CD14-positive monocyte (primary cell): Measurements from ENCODE around the gene ITGAV. TPM values are rescaled to one million over a fixed set of nuclear protein-coding genes. Genes with fewer than 3 reads are reported as not detected.

ENCODE experiments used
- DNase-seq, 3 donors: peaks; one replicate each; pipeline ENCODE4 v3.0.0-alpha.2; 2011 to 2022
- H2AFZ ChIP-seq: 2 replicates; pipeline ENCODE4 v1.6.0; 2012; ENCODE audit warnings: mild to moderate bottlenecking, low read depth, low read length, inconsistent platforms; ENCODE audit not compliant: insufficient read depth, poor library complexity, severe bottlenecking
- H3K27ac ChIP-seq, 2 donors: 1 replicate in 1 of 2; 2 replicates in 1 of 2; pipeline ENCODE4 v1.5.1; 2012 to 2013; ENCODE audit warnings: low read length in 2 of 2, control low read depth in 1 of 2, inconsistent platforms in 1 of 2, low read depth in 1 of 2, mild to moderate bottlenecking in 1 of 2
- H3K27me3 ChIP-seq, 2 donors: one replicate each; pipeline versions ENCODE4 v1.6.0 to v1.6.1; 2011 to 2013; ENCODE audit warnings: low read length in 2 of 2; ENCODE audit not compliant: control insufficient read depth in 2 of 2, insufficient read depth in 2 of 2
- H3K36me3 ChIP-seq, 2 donors: replicated peaks in 1 of 2; 1 replicate in 1 of 2; 2 replicates in 1 of 2; pipeline versions ENCODE4 v1.5.1 to v1.6.1; 2012 to 2013; ENCODE audit warnings: low read length in 2 of 2, control low read depth in 1 of 2, inconsistent platforms in 1 of 2, mild to moderate bottlenecking in 1 of 2; ENCODE audit not compliant: insufficient read depth in 2 of 2, control insufficient read depth in 1 of 2
- H3K4me1 ChIP-seq, 2 donors: 1 replicate in 1 of 2; 2 replicates in 1 of 2; pipeline versions ENCODE4 v1.5.1 to v1.6.1; 2012 to 2013; ENCODE audit warnings: low read length in 2 of 2, control low read depth in 1 of 2, inconsistent platforms in 1 of 2, mild to moderate bottlenecking in 1 of 2, moderate library complexity in 1 of 2; ENCODE audit not compliant: insufficient read depth in 2 of 2, control insufficient read depth in 1 of 2
- H3K4me2 ChIP-seq: replicated peaks from 2 replicates; pipeline ENCODE3; 2012; ENCODE audit warnings: low read length, moderate library complexity, mild to moderate bottlenecking; ENCODE audit not compliant: poor library complexity, severe bottlenecking; ENCODE audit errors: extremely low read depth
- H3K4me3 ChIP-seq, 3 experiments: fragments of 200-600 bp in 1 of 3; sonication (generic) in 1 of 3; replicated peaks in 1 of 3; 1 replicate in 2 of 3; 2 replicates in 1 of 3; pipeline ENCODE4 v1.5.1; 2011 to 2013; ENCODE audit warnings: low read length in 3 of 3, mild to moderate bottlenecking in 3 of 3, control low read depth in 2 of 3, low read depth in 2 of 3, inconsistent platforms in 1 of 3, moderate library complexity in 1 of 3
- H3K79me2 ChIP-seq: 2 replicates; pipeline ENCODE4 v1.6.0; 2012; ENCODE audit warnings: mild to moderate bottlenecking, control low read depth, inconsistent platforms, low read length, moderate library complexity; ENCODE audit not compliant: insufficient read depth
- H3K9ac ChIP-seq: 2 replicates; pipeline ENCODE4 v1.6.0; 2017; ENCODE audit warnings: low read length, mild to moderate bottlenecking; ENCODE audit not compliant: insufficient read depth, poor library complexity, severe bottlenecking
- H3K9me3 ChIP-seq, 2 donors: replicated peaks in 1 of 2; 1 replicate in 1 of 2; 2 replicates in 1 of 2; pipeline versions ENCODE4 v1.5.1 to v1.6.1; 2012 to 2013; ENCODE audit warnings: low read length in 2 of 2, control low read depth in 1 of 2; ENCODE audit not compliant: control insufficient read depth in 1 of 2, insufficient read depth in 1 of 2
- H4K20me1 ChIP-seq: 2 replicates; pipeline ENCODE4 v1.6.0; 2012; ENCODE audit warnings: mild to moderate bottlenecking, low read length, control low read depth, moderate library complexity; ENCODE audit not compliant: insufficient read depth
- H3K27ac Mint-ChIP-seq, 7 donors: one replicate each; pipeline ENCODE4 v1.8.0; 2020; ENCODE audit warnings: mild to moderate bottlenecking in 7 of 7, mixed read lengths in 7 of 7, moderate library complexity in 6 of 7, inconsistent platforms in 2 of 7
- H3K27me3 Mint-ChIP-seq, 3 donors: one replicate each; pipeline ENCODE4 v1.8.0; 2021 to 2022; ENCODE audit warnings: low read depth in 3 of 3, mild to moderate bottlenecking in 3 of 3, mixed read lengths in 3 of 3, moderate library complexity in 3 of 3, inconsistent platforms in 1 of 3
- H3K36me3 Mint-ChIP-seq, 2 donors: one replicate each; pipeline ENCODE4 v1.8.0; 2020; ENCODE audit warnings: mixed read lengths in 2 of 2, inconsistent platforms in 1 of 2, mild to moderate bottlenecking in 1 of 2
- H3K4me1 Mint-ChIP-seq: one replicate; pipeline ENCODE4 v1.8.0; 2020; ENCODE audit warnings: mild to moderate bottlenecking, mixed read lengths
- H3K4me3 Mint-ChIP-seq, 2 donors: one replicate each; pipeline ENCODE4 v1.8.0; 2020; ENCODE audit warnings: mild to moderate bottlenecking in 2 of 2, mixed read lengths in 2 of 2, moderate library complexity in 1 of 2
- H3K9me3 Mint-ChIP-seq, 7 donors: one replicate each; pipeline ENCODE4 v1.8.0; 2020 to 2022; ENCODE audit warnings: mixed read lengths in 7 of 7, mild to moderate bottlenecking in 6 of 7, moderate library complexity in 6 of 7, inconsistent platforms in 2 of 7
- CTCF ChIP-seq: fragments of 200-600 bp; IDR thresholded peaks from one replicate; pipeline ENCODE4 v1.8.0; 2022; ENCODE audit warnings: antibody characterized with exemption, mild to moderate bottlenecking
- WGBS: methylation state at CpG from one replicate; pipeline ENCODE4 v1.1.5; 2013; ENCODE audit warnings: missing lambda C conversion rate; ENCODE audit not compliant: insufficient coverage; 5-methylcytosine and 5-hydroxymethylcytosine counted together
- intact Hi-C, 2 donors: fragments of 100-400 bp; cut with micrococcal nuclease; formaldehyde crosslinking; loops; one replicate each; pipeline versions ENCODE4 v1.15.0 to v1.15.1; 2023
- polyA plus RNA-seq, 3 donors: library from polyadenylated mRNA; depleted of rRNA in 1 of 3; unstranded in 2 of 3; stranded (reverse) in 1 of 3; fragments of 300-500 nt in 2 of 3; fragments of >200 nt in 1 of 3; fragmentation: Illumina TruSeq in 2 of 3; gene quantifications; 1 replicate in 2 of 3; 2 replicates in 1 of 3; pipeline ENCODE4 v1.2.3, GENCODE V29; 2012 to 2021

The ITGAV gene
- polyA plus RNA-seq, 3 donors, result 4.9 to 8.2 (median 6.0) TPM

- no CpG with 5 or more reads among the region's 2 CpGs for WGBS
- no peaks in the 10 kb centered on the region for H3K4me1 Mint-ChIP-seq
- Histone ChIP-seq H2AFZ (no peak overlapping the region), H3K79me2 (no peaks in the 10 kb centered on the region), H3K4me2 (no peak overlapping the region), H3K9me3 (no peaks in the 10 kb centered on the region), H3K36me3 (no peaks in the 10 kb centered on the region), H3K4me3 (no peak overlapping the region), H3K27me3 (no peaks in the 10 kb centered on the region), H3K27ac (no peak overlapping the region), H3K4me1 (no peaks in the 10 kb centered on the region), H3K9ac (no peak overlapping the region), H4K20me1 (no peaks in the 10 kb centered on the region)
- H3K27ac Mint-ChIP-seq, result no peak overlapping the region
- DNase-seq, result no peak
- peaks cover 0 to 4% (median 1%) of the 10 kb centered on the region in 3 donors for H3K27me3 Mint-ChIP-seq
- peaks cover 0 to 4% (median 0%) of the 10 kb centered on the region in 7 donors for H3K9me3 Mint-ChIP-seq
- no peaks in the 10 kb centered on the region for H3K36me3 Mint-ChIP-seq
- intact Hi-C loops, result no loop called here
- no peak for TF ChIP-seq CTCF
- H3K4me3 Mint-ChIP-seq, result no peak overlapping the region
These were observed 112.6 kb downstream of the ITGAV start for GRCh38 chr2:186702501-186702900.

GRCh38 chr2:186704897-186705296, 115.0 kb downstream of the ITGAV start:
- Mint-ChIP-seq H3K36me3 (no peaks in the 10 kb centered on the region), H3K27me3 (peaks cover 0 to 2% (median 0%) of the 10 kb centered on the region in 3 donors), H3K4me1 (no peaks in the 10 kb centered on the region), H3K27ac (no peak overlapping the region), H3K4me3 (no peak overlapping the region), H3K9me3 (peaks cover 0 to 6% (median 0%) of the 10 kb centered on the region in 7 donors)
- TF ChIP-seq CTCF, result no peak
- Histone ChIP-seq H3K4me2 (no peak overlapping the region), H3K27ac (no peak overlapping the region), H3K4me3 (no peak overlapping the region), H4K20me1 (no peaks in the 10 kb centered on the region), H3K27me3 (no peaks in the 10 kb centered on the region), H3K9ac (no peak overlapping the region), H3K9me3 (no peaks in the 10 kb centered on the region), H2AFZ (no peak overlapping the region), H3K36me3 (no peaks in the 10 kb centered on the region), H3K79me2 (no peaks in the 10 kb centered on the region), H3K4me1 (no peaks in the 10 kb centered on the region)
- 100% methylated on average over 2 of the region's 3 CpGs for WGBS
- intact Hi-C loops, result no loop called here
- no peak for DNase-seq
